Neural cell (in vitro differentiated cells): ENCODE data around the gene ATG4D. TPM values are rescaled to one million over a fixed set of nuclear protein-coding genes. Genes with fewer than 3 reads are reported as not detected.

ENCODE experiments used
- H2AFZ ChIP-seq: fragments of 200-600, 300-800 bp; sonication (generic), shearing (Covaris generic); 2 replicates; pipeline ENCODE4 v1.6.0; 2014; ENCODE audit warnings: low read depth, mild to moderate bottlenecking, antibody characterized with exemption, low read length, moderate library complexity
- H3F3A ChIP-seq: fragments of 200-600 bp; shearing (Covaris generic); 2 replicates; pipeline ENCODE4 v1.6.1; 2016; ENCODE audit warnings: mild to moderate bottlenecking, moderate library complexity, mixed read lengths, antibody characterized with exemption, low read length; ENCODE audit not compliant: insufficient read depth, poor library complexity, severe bottlenecking
- H3K27ac ChIP-seq: fragments of 200-600, 300-800 bp; sonication (generic), shearing (Covaris generic); 2 replicates; pipeline ENCODE4 v1.5.1; 2014; ENCODE audit warnings: mild to moderate bottlenecking, low read length, moderate library complexity
- H3K27me3 ChIP-seq: fragments of 300-800, 200-600 bp; sonication (generic), shearing (Covaris generic); 2 replicates; pipeline ENCODE4 v1.6.0; 2014; ENCODE audit warnings: mild to moderate bottlenecking, low read depth, low read length, moderate library complexity; ENCODE audit not compliant: insufficient read depth
- H3K36me3 ChIP-seq: fragments of 300-800, 200-600 bp; sonication (generic), shearing (Covaris generic); 2 replicates; pipeline ENCODE4 v1.5.1; 2014; ENCODE audit warnings: mild to moderate bottlenecking, antibody characterized with exemption, low read length, moderate library complexity; ENCODE audit not compliant: insufficient read depth
- H3K4me2 ChIP-seq: fragments of 300-800, 200-600 bp; sonication (generic), shearing (Covaris generic); 2 replicates; pipeline ENCODE4 v1.6.0; 2014; ENCODE audit warnings: mild to moderate bottlenecking, low read length
- H3K4me3 ChIP-seq: fragments of 300-800, 200-600 bp; sonication (generic), shearing (Covaris generic); 2 replicates; pipeline ENCODE4 v1.5.1; 2014; ENCODE audit warnings: mild to moderate bottlenecking, low read length, moderate library complexity
- H3K79me2 ChIP-seq: fragments of 200-600 bp; shearing (Covaris generic); replicated peaks from 2 replicates; pipeline ENCODE4 v1.6.0; 2014; ENCODE audit warnings: mild to moderate bottlenecking, low read length, moderate library complexity; ENCODE audit not compliant: insufficient read depth
- H3K9ac ChIP-seq: fragments of 300-800, 200-600 bp; sonication (generic), shearing (Covaris generic); 2 replicates; pipeline ENCODE4 v1.6.1; 2016; ENCODE audit warnings: mild to moderate bottlenecking, low read length, mixed read lengths
- H3K9me2 ChIP-seq: fragments of 200-600 bp; shearing (Covaris generic); 2 replicates; pipeline ENCODE4 v1.6.1; 2016; ENCODE audit warnings: mild to moderate bottlenecking, low read length, mixed read lengths; ENCODE audit not compliant: insufficient read depth
- H3K9me3 ChIP-seq: fragments of 200-600, 300-800 bp; sonication (generic), shearing (Covaris generic); 2 replicates; pipeline ENCODE4 v1.6.1; 2016; ENCODE audit warnings: mild to moderate bottlenecking, mixed run types, low read length, moderate library complexity, mixed read lengths
- H4K20me1 ChIP-seq: fragments of 200-600 bp; shearing (Covaris generic); 2 replicates; pipeline ENCODE4 v1.6.1; 2016; ENCODE audit warnings: mild to moderate bottlenecking, mixed run types; ENCODE audit not compliant: insufficient read depth
- CTCF ChIP-seq: fragments of 450-650 bp; IDR thresholded peaks from 2 replicates; pipeline ENCODE4 v1.5.1; 2014; ENCODE audit warnings: antibody characterized with exemption, mild to moderate bottlenecking, moderate library complexity; ENCODE audit not compliant: poor library complexity, severe bottlenecking
- EP300 ChIP-seq: fragments of 450-650 bp; conservative IDR thresholded peaks from 2 replicates; pipeline ENCODE4 v1.6.1; 2014; ENCODE audit warnings: antibody characterized with exemption, mild to moderate bottlenecking, moderate library complexity; ENCODE audit not compliant: poor library complexity, severe bottlenecking
- EZH2 ChIP-seq: fragments of 200-600, 300-800 bp; shearing (Covaris generic), sonication (generic); IDR thresholded peaks from 2 replicates; pipeline ENCODE4 v1.6.1; 2014; ENCODE audit warnings: antibody characterized with exemption, low read length, borderline replicate concordance, mild to moderate bottlenecking; ENCODE audit not compliant: insufficient read depth, poor library complexity, severe bottlenecking
- MXI1 ChIP-seq: fragments of 450-650 bp; conservative IDR thresholded peaks from 2 replicates; pipeline ENCODE4 v1.6.1; 2014; ENCODE audit warnings: antibody characterized with exemption, mild to moderate bottlenecking; ENCODE audit not compliant: poor library complexity, severe bottlenecking
- POLR2AphosphoS5 ChIP-seq: IDR thresholded peaks from 2 replicates; pipeline ENCODE4 v1.6.1; 2012
- RAD21 ChIP-seq: fragments of 450-650 bp; conservative IDR thresholded peaks from 2 replicates; pipeline ENCODE4 v1.6.1; 2014; ENCODE audit warnings: antibody characterized with exemption, mild to moderate bottlenecking, moderate library complexity
- REST ChIP-seq: IDR thresholded peaks from 2 replicates; pipeline ENCODE4 v1.6.1; 2012; ENCODE audit warnings: borderline replicate concordance
- SMC3 ChIP-seq: fragments of 450-650 bp; conservative IDR thresholded peaks from 2 replicates; pipeline ENCODE4 v1.6.1; 2014; ENCODE audit warnings: antibody characterized with exemption, mild to moderate bottlenecking, moderate library complexity; ENCODE audit not compliant: poor library complexity
- TAF1 ChIP-seq: IDR thresholded peaks from 2 replicates; pipeline ENCODE4 v1.6.1; 2012; ENCODE audit warnings: low read depth
- polyA plus RNA-seq: library from polyadenylated mRNA; depleted of rRNA; stranded (reverse); fragments of >200 nt; gene quantifications from 2 replicates; pipeline ENCODE4 v1.2.3, GENCODE V29; 2014

Gene ATG4D
- polyA plus RNA-seq, 1 donor from 2014 or later: 50.2 TPM

- no peak for TF ChIP-seq MXI1
Measured at GRCh38 chr19:10562609-10563008, 18.9 kb downstream of the ATG4D start (continued).

- H3K27me3 ChIP-seq: no peaks in the 10 kb centered on the region
- no peak for TF ChIP-seq MXI1
- no peak for TF ChIP-seq SMC3
- peak overlapping the region; percentile 68 for H2AFZ ChIP-seq
- H3K9me3 ChIP-seq: no peaks in the 10 kb centered on the region
- H3K4me2 ChIP-seq: peak overlapping the region; percentile 63
- peak overlapping the region; percentile 92 for H3K4me3 ChIP-seq
- H3K9me2 ChIP-seq: no peaks in the 10 kb centered on the region
- no peaks in the 10 kb centered on the region for H3F3A ChIP-seq
- no peaks in the 10 kb centered on the region for H3K36me3 ChIP-seq
- peaks cover 19% of the 10 kb centered on the region for H3K79me2 ChIP-seq
- peak overlapping the region; percentile 83 for H3K9ac ChIP-seq
- peak overlapping the region; percentile 74 for H3K27ac ChIP-seq
- H4K20me1 ChIP-seq: no peaks in the 10 kb centered on the region
Measured at GRCh38 chr19:10565028-10565566, 21.4 kb downstream of the ATG4D start.

- H3K79me2 ChIP-seq: peaks cover 19% of the 10 kb centered on the region
- peak within 1 kb of the TSS; percentile 91 for H3K4me2 ChIP-seq
- peak; percentile 88 for TF ChIP-seq MXI1
- TF ChIP-seq RAD21: peak; percentile 52
- no peak for TF ChIP-seq EZH2
- peak; percentile 86 for TF ChIP-seq CTCF
- no peak for TF ChIP-seq POLR2AphosphoS5
- peak; percentile 23 for TF ChIP-seq SMC3
- no peak for TF ChIP-seq TAF1
- no peak for TF ChIP-seq EP300
- no peaks in the 10 kb centered on the region for H3K27me3 ChIP-seq
- peak within 1 kb of the TSS; percentile 83 for H3K9ac ChIP-seq
- H2AFZ ChIP-seq: peak within 1 kb of the TSS; percentile 68
- H4K20me1 ChIP-seq: no peaks in the 10 kb centered on the region
- no peaks in the 10 kb centered on the region for H3K36me3 ChIP-seq
- H3K9me3 ChIP-seq: no peaks in the 10 kb centered on the region
- peak within 1 kb of the TSS; percentile 92 for H3K4me3 ChIP-seq
- H3K9me2 ChIP-seq: no peaks in the 10 kb centered on the region
- peak within 1 kb of the TSS; percentile 74 for H3K27ac ChIP-seq
- no peaks in the 10 kb centered on the region for H3F3A ChIP-seq
Measured at GRCh38 chr19:10565567-10566407, 22.1 kb downstream of the ATG4D start, which contains the start of gene KRI1. KRI1 (minus strand) TSS chr19:10566010; CDS start chr19:10565999, 11 bp downstream.

- no peaks in the 10 kb centered on the region for H3K27me3 ChIP-seq
- no peaks in the 10 kb centered on the region for H3K9me2 ChIP-seq
- H3K79me2 ChIP-seq: peaks cover 19% of the 10 kb centered on the region
- H3K27ac ChIP-seq: peak overlapping the region; percentile 63
- no peaks in the 10 kb centered on the region for H4K20me1 ChIP-seq
- no peaks in the 10 kb centered on the region for H3F3A ChIP-seq
- peak overlapping the region; percentile 92 for H3K4me3 ChIP-seq
- H3K9ac ChIP-seq: peak overlapping the region; percentile 83
- H3K4me2 ChIP-seq: peak overlapping the region; percentile 91
- H2AFZ ChIP-seq: no peak overlapping the region
- no peak for TF ChIP-seq POLR2AphosphoS5
- TF ChIP-seq CTCF: no peak
- TF ChIP-seq EZH2: no peak
- no peak for TF ChIP-seq TAF1
- TF ChIP-seq MXI1: no peak
- TF ChIP-seq RAD21: no peak
- no peak for TF ChIP-seq REST
- TF ChIP-seq SMC3: no peak
- TF ChIP-seq EP300: no peak
- H3K36me3 ChIP-seq: no peaks in the 10 kb centered on the region
- H3K9me3 ChIP-seq: no peaks in the 10 kb centered on the region
Measured at GRCh38 chr19:10566408-10566657, 22.6 kb downstream of the ATG4D start.
